ENCODE data around the gene TBC1D5.
A peak's percentile ranks its signal among the peaks of the same experiment; 100 is the strongest.
"Not testable (repeated sequence)": the region's sequence is repeated elsewhere in the genome, so short reads cannot be mapped to it uniquely, and the experiment has no call there.

The TBC1D5 gene, protein sequence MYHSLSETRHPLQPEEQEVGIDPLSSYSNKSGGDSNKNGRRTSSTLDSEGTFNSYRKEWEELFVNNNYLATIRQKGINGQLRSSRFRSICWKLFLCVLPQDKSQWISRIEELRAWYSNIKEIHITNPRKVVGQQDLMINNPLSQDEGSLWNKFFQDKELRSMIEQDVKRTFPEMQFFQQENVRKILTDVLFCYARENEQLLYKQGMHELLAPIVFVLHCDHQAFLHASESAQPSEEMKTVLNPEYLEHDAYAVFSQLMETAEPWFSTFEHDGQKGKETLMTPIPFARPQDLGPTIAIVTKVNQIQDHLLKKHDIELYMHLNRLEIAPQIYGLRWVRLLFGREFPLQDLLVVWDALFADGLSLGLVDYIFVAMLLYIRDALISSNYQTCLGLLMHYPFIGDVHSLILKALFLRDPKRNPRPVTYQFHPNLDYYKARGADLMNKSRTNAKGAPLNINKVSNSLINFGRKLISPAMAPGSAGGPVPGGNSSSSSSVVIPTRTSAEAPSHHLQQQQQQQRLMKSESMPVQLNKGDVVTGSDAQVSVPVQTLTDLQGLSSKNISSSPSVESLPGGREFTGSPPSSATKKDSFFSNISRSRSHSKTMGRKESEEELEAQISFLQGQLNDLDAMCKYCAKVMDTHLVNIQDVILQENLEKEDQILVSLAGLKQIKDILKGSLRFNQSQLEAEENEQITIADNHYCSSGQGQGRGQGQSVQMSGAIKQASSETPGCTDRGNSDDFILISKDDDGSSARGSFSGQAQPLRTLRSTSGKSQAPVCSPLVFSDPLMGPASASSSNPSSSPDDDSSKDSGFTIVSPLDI

DNA sequence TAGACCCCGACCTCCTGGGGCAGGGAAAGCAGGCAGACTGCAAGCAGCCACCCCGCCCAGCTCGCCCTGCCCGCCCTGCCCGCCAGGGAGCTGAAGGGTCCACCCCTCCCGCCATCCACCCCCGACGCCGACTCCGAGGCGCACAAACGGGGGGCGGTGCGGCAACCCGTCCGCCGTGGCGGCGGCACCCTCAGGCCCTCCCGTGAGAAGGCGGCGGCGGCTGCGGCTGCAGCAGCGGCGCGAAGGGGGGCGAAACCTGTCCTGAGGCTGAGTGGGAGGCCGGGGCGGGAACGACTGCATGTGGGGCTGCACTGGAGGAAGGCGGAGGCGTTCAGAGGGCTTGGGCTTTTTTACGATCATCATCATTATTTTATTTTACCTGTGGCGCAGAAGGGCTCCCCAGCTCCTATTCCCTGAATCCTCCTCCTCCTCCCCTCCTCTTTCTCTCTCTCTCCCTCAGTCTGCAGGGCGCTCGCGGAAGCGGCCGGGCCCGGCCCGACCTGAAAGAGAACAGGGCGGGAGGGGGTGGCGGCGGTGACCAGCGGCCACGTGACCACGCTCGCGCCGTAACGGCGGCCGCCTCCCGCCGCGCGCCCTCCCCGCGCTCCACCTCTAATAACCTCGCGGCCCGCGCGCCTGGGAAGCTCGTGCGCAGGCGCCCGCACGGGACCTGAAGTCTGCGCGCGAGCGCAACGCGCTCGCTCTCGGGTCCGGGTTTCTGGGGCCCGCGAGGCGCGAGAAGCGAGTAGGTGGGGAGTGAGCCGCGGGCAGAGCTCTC is at the start of gene TBC1D5:
TBC1D5 (minus strand) TSS at position 530 of the 778 bp plus-strand sequence. CDS start 234,061 bp downstream, outside the sequence.
- peak; percentile 94 for DNase-seq (ENCODE audit: low spot score)

DNA sequence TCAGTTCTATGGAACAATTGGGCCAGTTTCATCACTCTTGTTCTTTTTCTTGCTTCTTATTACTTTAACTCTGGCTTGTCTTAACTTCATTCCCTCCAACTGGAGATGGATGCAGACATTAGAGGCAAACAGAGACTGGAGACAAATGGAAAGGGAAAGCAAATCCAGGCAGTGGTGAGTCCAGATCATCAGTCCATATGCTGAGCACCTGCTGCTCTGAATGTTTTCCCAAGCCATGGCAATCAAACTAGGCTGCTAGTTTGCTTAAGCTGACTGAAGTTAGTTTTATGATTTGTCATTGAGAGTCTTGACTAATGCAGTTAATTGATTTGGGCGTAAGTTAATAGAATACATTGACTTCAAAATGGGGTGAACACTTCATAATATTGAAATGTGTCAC is 41.0 kb upstream of the TBC1D5 start:
- DNase-seq (ENCODE audit: low spot score), result no peak

DNA sequence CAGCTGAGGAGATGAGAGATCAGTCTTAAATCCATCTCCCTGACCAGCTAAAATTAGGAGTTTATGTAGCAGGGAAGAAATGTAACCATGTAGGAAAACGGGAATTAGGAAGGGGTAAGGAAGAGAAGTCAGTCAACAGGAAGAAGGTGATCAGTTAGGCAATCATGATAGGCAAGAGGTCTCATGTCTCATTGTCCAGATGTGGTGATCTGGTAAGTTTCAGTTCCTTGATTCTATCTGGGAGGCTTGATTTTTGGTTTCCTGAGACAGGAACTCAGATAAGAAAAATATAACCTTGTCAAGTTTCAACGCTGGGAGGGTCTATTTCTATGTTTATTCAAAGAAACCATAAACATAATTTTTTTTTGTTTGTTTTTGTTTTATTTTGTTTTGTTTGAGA is 40.3 kb upstream of the TBC1D5 start:
- DNase-seq (ENCODE audit: low spot score), result no peak

DNA sequence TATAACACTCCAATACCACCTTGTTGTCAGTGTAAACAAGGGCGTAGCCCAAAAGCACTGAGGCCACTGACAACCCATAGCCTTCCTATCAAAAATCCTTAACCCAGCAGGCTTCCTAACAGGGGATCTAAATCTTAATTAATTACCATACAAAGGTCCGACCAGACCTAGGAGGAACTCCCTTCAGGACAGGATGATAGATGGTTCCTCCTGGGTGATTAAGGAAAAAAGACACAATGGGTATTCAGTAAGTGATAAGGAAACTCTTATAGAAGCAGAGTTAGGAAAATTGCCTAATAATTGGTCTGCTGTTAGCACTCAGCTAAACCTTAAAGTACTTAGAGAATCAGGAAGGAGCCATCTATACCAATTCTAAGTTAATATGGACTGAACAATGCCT is 37.9 kb upstream of the TBC1D5 start:
- DNase-seq (ENCODE audit: low spot score), result not testable (repeated sequence)

DNA sequence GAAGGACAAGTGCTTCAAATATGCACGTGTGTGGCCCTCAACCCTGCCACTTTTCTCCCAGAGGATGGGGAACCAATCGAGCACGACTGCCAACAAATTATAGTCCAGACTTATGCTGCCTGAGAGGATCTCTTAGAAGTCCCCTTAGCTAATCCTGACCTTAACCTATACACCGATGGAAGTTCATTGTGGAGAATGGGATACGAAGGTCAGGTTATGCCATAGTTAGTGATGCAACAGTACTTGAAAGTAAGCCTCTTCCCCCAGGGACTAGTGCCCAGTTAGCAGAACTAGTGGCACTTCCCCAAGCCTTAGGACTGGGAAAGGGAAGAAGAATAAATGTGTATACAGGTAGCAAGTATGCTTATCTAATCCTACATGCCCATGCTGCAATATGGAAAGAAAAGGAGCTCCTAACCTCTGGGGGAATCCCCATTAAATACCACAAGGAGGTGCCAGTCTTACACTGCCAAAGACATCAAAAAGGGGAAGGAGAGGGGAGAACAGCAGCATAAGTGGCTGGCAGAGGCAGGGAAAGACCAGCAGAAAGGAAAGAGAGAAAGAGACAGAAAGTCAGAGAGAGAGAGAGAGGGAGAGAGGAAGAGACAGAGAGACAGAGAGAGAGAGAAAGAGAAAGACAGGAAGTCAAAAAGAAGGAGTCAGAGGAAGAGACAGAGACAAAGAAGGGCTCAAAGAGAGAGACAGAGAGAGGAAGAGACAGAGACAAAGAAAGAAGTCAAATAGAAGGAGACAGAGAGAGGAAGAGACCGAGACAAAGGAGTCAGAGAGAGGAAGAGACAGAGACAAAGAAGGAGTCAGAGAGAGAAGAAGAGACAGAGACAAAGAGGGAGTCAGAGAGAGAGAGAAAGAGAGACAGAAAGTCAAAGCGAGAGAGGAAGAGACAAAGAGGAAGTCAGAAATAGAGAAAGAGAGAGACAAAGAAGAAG is 37.1 kb upstream of the TBC1D5 start:
- DNase-seq (ENCODE audit: low spot score), result not testable (repeated sequence)

DNA sequence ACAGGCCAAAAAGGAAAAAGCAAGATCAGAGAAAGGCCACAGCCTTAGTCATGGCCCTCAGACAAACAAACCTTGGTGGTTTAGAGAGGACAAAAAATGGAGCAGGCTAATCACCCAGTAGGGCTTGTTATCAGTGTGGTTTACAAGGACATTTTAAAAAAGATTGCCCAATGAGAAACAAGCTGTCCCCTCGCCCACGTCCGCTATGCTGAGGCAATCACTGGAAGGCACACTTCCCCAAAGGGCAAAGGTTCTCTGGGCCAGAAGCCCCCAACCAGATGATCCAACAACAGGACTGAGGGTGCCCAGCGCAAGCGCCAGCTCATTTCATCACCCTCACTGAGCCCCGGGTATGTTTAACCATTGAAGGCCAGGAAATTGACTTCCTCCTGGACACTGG is 34.9 kb upstream of the TBC1D5 start:
- not testable (repeated sequence) for DNase-seq (ENCODE audit: low spot score)

DNA sequence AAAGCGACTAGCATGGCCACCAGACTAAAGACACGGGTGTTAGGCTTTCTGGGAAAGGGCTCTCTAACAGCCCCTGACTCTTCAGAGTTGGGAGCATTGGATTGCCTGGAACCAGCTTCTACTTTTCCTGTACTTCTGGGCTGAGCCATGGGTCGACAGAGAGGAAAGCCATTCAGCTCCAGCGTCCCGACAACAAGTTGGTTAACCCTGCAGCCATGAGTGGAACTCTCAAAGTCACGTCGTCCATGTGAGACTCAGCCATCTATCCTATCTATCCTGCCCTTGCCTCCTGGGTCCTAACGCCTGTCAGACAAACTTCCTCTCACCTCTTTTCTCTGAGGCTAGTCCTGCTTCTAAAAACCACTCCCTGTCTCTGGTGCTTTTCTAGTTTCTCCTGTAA is 32.6 kb upstream of the TBC1D5 start:
- DNase-seq (ENCODE audit: low spot score), result no peak

DNA sequence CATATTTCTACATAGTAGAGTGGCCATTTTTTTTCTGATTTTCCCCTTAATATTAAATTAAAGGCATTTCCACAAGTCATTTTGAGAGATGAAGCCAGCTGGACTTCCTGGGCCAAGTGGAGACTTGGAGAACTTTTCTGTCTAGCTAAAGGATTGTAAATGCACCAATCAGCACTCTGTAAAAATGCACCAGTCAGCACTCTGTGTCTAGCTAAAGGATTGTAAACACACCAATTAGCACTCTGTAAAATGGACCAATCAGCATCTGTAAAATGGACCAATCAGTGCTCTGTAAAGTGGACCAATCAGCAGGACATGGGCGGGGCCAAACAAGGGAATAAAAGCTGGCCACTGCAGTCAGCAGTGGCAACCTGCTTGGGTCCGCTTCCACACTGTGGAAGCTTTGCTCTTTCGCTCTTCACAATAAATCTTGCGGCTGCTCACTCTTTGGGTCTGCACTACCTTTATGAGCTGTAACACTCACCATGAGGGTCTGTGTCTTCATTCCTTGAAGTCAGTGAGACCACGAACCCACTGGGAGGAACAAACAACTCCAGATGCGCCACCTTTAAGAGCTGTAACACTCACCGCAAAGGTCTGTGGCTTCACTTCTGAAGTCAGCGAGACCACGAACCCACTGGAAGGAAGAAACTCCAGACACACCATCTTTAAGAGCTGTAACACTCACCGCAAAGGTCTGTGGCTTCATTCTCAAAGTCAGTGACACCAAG is 31.9 kb upstream of the TBC1D5 start:
- peak; percentile 23 for DNase-seq (ENCODE audit: low spot score)

DNA sequence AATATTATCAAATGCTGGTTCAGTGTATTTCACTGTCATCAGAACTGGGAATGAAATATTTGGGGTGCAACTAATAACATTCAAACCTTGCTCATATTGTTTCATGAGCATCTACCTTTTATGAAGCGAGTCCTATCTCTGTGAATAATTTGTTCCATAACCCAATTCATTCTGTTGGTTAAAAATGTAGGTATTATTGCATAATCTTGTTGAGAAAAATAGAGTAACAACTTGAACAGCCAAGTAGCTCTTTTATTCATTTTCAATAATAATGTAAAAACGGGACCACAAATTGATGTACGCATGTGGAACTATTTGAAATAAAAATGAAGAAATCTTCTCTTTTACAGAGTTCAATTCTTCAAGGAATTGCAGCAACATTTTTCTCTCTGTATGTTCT is 30.1 kb upstream of the TBC1D5 start:
- DNase-seq (ENCODE audit: low spot score), result no peak

DNA sequence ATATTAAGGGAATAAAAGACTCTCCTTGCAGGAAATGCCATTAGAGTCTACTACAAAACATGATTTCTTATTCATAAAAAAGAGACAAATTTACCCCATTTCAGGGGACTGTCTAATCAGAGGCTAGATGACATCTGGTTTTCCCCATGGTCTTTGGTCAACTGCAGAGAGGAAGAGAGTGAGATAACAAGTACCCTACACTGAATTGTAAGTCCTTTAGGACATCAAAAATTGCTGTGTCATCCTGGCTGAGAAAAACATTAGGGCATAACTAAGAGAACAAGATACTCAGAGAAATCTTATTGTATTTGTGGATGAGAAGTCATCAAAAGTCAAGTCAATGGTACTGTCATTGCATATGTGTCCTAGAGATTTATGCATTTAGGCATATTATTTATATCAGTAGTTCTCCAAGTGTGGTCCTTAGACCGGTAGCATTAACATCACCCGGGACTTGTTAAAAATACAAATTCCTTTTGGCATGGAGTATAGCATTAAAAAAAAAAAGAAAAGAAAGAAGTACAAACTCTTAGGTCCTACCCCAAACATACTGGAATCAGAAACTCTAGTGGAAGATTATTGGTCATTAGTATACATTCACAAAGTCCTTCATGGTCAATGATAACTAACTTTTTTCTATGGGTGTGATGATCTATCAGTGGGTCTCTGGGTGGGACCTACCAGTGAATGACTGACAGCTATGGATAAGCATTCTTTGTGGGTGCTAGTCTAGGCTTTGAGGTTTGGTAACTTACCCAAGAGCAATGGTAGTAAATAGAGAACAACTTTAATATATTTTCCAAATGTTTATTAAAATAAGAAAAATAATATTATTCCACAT is 29.0 kb upstream of the TBC1D5 start:
- no peak for DNase-seq (ENCODE audit: low spot score)

DNA sequence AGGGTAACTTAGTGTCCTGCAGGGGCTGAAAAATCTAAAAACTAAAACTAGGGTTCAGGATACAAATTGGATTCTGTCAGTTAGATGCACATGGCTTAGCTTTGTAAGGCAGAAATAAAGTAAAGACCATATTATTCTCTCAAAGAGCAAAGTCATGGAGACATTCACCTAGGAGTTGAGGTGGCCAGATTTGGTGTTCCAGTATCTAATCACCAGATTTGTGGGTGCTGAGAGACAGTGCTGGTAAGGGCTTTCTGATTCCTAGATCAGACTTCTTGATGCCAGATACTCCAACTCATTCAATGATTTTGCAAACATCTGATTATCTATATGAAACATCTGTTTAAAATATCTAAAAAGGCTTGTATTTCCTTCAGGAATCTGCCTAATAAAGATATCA is 28.3 kb upstream of the TBC1D5 start:
- no peak for DNase-seq (ENCODE audit: low spot score)

DNA sequence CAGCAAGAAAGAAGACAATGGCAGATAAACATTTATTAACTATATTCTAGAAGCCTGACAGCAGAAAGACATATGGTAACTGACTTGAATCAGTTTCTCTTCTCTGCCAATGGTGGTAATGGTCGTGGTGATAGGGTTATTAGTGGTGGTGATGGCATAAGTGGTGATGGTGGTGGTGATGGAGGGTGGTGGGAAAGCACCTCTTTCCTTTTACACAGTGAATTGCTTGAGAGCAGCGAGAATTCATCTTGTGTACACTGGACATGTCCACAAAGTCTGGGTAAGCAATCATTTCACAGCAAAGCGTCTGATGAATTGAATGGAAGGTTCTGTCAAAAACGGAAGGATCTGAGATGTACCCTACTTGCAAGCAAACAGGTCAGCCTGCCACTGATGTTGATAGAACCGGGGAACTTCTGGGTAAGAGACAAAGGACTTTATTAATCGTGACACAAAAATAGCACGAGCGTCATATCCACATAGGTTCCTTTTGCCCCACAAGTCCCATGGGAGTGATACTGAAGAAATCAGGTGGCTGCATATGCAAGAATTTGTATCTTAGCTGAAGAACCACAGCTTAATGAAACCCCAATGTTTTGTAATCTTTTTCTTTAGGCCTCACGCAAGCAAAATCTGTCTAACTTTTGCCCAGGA is 23.5 kb upstream of the TBC1D5 start:
- no peak for DNase-seq (ENCODE audit: low spot score)

DNA sequence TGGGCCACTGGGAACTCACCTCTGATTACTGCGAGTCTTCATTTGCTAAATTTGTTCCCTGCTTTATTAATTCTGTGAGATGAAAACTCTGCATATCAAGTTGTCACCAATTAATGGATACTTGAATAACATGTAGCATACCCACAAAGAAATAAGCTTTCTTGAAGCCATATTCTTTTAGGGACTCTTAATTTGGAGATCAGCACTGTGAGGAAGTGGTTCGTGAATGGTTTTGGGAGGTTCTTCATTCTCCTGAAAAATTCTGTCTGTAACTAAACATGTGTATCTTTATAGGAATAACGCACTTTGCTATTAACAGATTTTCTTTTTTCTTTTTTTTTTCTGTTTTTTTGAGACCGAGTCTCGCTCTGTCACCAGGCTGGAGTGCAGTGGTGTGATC is 19.1 kb upstream of the TBC1D5 start:
- no peak for DNase-seq (ENCODE audit: low spot score)

DNA sequence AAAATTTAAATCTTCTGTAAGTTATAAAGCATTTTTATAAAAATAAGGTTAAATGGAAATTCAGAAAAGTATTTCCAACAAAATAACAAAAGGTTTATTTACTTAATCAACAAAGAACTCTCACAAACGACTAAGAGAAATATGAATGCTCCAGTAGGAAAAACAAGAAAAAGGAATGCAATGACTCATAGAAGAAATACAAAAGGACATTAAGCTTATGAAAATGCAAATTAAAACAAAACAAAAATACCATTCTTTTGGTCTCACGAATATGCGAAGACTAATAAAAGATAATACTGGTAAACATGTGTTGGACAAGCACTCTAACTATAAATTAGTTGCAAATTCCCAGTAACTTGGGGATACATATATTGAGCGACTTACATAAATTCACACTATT is 17.5 kb upstream of the TBC1D5 start:
- DNase-seq (ENCODE audit: low spot score), result no peak

DNA sequence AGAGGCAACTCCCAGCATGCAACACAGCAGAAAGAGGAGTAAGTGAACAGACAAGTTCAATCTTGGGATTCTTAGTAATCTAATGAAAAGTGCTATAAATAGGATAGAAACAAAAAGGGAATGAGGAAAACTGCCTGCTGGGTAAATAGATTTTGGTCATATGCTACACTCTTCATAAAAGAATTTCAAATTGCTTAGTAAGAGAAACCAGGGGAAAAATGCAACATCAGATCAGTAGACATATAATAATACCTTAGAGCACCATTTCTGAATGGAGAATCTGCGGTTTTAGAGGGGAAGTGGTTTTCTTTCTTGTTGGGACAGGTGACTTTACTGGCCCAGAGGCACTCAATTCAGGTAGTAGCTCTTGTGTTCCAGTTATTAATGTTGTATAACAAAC is 13.4 kb upstream of the TBC1D5 start:
- no peak for DNase-seq (ENCODE audit: low spot score)

DNA sequence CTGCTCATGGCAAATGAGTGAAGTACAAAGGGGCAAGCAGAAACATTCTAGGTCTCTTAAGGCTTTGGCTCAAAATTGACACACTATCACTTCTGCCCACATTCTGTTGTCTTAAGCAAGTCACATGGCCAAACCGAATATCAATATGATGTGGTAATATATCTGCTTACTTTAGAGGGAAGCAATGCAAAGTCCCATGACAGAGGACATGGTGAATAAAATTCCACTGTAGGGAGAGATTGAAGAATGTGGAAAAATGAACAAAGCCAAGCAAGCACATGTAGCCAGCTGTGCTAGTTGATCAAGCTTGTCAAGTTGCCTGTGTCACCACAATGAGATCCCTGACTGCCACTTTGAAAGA is 11.2 kb upstream of the TBC1D5 start:
- DNase-seq (ENCODE audit: low spot score), result no peak

DNA sequence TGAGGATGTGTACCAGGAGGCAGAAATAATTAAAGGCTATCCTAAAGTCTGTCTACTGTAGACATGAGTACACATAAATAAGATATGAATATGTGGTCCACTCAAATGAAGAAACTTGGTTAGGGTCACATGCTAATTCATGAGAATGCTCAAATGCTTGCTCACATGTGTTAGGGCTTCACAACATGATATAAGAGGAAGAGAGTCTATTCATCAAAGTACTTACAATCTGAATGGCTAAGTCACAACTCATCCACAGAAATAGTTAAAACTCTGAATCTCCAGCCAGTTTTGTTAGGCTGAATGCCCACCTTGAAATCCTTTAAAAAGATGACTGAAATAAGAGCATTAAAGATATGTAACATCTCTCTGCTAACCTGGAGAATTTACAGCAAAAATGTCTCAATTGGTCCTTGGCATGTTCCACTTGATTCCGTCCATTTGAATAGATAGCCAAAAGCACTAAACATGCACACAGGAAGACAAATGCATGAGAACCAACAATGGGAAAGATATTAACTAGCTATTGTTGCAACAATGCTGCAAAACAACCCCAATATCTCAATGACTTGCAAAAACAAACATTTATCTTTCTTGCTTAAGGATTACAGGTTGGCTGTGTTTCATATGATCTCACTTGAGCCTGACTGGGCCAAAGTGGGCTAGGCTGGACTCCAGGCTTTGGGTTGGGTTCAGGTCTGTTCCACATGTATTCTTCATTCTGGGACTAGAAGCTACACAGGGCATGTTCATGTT is 10.6 kb upstream of the TBC1D5 start:
- DNase-seq (ENCODE audit: low spot score), result no peak

DNA sequence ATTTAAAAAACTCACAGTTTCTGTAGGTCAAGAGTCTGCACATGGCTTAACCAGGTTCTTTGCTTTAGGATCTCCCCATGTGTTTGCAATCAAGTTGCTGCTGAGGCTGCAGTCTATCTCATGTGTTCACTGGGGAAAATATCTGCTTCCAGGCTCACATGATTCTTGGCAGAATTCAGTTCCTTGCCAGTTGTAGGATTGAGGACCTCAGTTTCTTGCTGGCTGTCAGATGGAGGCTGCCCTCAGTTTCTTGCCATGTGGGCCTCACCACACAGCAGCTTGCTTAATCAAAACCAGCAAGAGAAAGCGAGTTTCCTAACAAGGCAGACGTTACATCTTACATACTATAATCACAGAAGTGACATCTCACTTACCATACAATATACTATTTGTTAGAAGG is 10.0 kb upstream of the TBC1D5 start:
- no peak for DNase-seq (ENCODE audit: low spot score)

Data from CD4-positive, alpha-beta T cell treated with Interleukin-2 at 100 ng/mL for 4 hours (primary cell).